Stimulated activated CD4-positive, alpha-beta T cell treated with anti-CD3 and anti-CD28 coated beads, Interleukin-15, amount 100 ng/mL, for 1 hour (primary cell): Measurements from ENCODE around the gene CPZ.
"Not testable (repeated sequence)": the region's sequence is repeated elsewhere in the genome, so short reads cannot be mapped to it uniquely, and the experiment has no call there.

ENCODE experiments used
- DNase-seq, 2 donors: peaks; one replicate each; pipeline ENCODE4 v3.0.0-alpha.2; 2020; ENCODE audit warnings: low read depth in 1 of 2, low spot score in 1 of 2

Gene CPZ

DNA sequence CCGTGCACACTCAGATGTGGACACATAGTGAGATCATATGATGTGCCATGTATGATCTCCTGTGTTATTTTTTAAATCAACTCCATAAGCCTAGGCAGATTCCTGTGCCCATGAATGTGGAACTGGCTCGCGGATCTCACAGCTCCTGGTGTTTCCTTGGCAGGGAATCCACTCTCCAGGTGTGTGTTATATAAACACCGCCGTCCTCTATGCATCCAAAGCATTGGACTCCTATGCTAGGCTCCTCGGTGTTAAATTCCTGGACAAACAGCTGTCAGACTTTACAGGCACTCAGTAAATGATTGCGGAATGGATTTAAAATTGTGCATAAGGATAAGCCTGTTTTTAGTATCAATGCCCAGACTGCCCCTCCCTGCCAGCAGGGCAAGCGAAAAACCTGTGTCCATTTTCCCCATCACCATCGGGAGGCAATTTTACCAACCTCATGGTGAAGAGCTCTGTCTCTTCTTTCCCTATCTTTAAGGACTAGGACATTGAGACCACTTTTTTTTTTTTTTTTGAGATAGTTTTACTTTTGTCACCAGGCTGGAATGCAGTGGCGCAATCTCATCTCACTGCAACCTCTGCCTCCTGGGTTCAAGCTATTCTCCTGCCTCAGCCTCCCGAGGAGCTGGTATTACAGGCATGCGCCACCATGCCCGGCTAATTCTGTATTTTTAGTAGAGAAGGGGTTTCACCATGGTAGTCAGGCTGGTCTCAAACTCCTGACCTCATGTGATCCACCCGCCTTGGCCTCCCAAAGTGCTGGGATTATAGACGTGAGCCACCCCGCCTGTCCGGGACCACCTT is 36.0 kb upstream of the CPZ start:
- no peak for DNase-seq

GRCh38 chr4:8557151-8558076 is 35.2 kb upstream of the CPZ start:
- no peak for DNase-seq

DNA sequence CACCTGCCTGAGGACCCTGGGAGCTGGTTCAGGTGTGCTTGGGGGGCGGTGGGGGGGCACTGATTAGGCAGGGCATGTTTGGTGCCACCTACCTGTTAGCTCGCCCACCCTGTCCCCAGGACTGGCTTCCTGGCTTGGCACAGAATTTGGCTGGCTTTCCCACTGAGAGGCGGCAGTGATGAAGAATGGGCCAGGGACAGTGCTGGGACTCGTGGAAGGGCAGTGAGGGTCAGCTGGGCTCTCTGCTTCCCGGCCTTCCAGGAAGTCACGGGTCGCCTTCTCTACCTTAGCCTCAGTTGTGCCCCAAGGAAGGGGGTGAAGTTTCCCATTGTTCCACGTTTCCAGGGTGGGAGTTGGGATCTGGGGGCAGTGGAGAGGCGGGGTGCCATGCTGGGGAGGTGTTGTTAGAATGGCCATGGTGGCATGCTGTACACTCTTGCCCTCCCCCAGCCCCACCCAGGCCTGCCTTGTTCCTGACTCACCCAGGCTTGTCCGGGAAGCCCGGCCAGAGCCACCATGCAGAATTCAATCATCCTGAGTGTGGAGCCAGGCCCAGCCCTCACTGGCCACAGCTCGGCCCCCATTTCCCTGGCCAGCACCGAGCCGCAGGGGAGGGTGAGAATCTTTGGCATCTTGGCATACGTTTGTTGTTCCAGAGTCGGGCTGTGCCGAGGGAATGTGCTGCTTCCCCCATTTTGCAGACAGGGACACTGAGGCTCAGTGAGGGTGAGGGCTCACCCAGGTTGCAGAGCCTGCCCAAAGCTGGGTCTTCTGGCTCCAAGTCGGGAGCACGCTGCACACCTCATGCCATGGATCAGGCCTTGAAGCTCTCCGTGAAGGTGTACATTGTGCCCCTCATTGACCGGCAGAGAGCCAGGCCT is 34.2 kb upstream of the CPZ start:
- no peak for DNase-seq

- DNase-seq, result no peak
These were observed 33.6 kb upstream of the CPZ start for GRCh38 chr4:8559011-8559410.

- DNase-seq, result no peak
These were observed 32.9 kb upstream of the CPZ start for GRCh38 chr4:8559524-8560264.

DNA sequence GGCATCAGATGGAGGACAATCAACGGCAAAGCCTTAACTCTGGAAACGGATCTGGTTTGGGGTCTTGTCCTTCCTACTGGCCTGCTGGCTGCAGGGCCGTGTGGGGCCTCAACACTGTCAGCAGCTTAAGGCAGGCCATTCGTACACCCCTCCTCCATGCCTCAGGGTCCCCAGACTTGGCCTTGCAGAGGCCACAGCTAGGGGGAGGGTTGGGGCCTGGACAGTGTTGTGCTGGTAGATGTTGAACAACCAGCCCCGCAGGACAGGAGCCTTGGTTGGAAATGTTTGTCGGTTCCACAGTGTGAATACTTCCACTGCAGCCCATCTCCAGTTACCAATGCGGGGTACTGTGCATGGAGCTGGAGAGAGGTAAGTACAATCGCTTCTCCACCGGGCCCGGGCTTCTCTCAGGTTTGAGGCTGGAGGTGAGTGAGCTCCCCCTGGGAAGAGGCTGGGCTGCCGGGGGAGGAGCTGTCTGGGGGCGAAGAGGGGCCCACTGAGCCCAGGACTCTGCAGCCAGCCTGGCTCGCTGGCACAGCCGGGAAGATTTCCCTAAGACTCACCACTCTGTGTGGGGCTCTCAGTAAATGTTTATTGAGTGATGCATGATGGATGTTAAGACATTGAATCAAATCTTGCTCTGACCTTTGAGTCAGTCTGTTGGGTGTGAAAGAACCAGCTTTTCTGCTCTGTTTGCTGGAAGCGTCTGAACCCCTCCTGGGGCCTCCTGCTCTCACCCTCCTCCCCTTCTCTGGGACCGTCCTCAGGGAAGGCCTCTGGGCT is 32.1 kb upstream of the CPZ start:
- DNase-seq, result no peak

GRCh38 chr4:8564595-8564994 is 28.0 kb upstream of the CPZ start:
- no peak for DNase-seq

DNA sequence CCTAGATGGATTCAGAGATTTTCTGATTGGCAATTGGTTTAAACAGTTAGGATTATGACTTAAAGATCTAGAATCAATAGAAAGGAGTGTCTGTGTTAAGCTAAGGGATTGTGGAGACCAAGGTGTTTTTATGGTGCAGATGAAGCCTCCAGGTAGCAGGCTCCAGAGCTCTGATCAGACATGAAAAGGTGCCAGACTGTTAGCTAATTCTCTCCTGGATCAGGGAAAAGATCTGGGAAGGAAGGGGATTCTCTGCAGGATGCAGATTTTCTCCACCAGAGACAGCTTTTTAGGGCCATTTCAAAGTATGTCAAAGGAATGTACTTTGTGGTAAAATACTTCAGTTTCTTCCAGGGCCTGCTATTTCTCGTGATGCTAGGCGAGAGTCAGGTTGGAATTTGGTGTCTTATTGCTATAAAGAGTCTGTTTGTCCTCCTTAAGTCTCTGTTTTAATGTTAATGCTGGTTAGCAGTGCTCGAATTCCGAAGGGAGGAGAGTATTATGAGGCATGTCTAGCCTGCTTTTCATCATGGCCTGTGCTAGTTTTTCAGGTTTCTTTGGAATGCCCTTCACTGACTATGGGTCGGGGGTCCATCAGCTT is 24.4 kb upstream of the CPZ start:
- no peak for DNase-seq

- no peak for DNase-seq
These were observed 22.4 kb upstream of the CPZ start for GRCh38 chr4:8570201-8570600.

DNA sequence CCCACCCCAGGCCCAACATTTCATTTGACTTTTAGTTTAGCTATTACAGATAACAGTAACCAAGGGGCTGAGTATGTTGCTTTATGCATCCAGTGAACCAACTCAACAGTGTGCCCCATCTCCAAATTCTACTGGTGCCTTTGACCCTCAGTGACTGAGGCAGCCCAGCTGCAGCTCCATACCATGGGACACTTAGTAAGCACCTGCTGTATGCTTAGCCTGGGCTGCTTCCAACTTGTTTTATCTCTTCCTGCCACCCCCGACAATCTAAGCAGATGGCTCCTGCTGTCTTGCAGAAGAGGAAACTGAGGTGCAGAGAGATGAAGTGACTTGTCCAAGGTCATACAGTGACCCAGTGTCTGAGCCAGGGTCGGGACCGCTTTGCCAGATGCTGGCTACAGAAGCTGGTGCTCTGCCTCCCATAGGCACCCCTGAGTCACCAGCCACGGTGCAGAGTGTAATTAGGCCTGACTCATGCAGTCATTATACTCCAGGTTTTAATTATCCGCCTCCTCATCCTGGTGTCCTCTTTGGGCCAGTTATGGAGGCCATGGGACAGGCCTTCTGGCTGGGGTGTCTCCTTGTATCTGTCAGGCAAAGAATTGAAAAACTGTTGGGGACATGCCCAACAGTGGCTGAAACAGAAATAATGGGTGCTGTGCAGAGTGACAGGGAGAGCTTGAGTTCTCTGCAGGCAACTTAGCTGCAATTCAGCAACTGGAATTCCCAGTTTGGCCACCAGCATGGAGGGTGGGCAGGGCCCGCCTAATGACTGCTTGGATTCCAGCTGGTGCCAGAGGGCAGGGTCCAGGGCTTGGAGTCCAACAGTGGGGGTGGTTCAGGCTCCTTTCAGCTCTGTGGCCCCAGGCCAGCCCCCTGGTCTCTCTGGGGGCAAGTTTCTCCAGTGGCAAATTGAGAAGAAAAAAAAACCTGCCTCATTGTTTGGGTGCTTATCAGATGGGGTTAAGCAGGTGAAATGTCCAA is 20.6 kb upstream of the CPZ start:
- no peak for DNase-seq

GRCh38 chr4:8573266-8573665 is 19.3 kb upstream of the CPZ start:
- no peak for DNase-seq

DNA sequence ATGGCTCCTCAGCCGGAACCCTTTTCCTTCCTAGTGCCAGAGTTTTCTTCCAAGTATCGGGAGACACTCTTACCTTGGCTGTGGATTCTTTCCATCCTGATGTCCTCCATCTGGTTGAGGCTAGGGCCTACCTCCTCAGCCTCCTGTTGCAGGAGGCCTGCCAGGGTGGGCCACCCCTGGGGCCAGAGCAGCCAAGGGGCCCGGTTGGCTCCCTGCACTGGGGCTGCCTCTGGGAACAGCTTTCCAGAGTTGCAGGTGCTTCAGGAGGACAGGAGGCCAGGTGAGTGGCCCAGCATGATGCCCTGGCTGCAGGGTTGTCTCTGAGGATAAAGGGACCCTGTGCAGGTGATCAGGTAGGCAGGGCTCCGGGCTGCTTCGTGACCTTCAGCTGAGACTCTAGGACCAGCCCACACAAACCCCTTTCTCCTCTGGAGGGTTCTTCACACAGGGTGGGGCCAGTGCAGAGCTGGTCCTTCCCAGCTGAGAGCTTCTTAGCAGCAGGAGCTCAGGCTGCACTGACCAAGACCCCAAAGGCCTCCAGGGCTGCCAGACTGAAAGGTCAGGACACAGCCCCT is 17.7 kb upstream of the CPZ start:
- DNase-seq, result no peak

DNA sequence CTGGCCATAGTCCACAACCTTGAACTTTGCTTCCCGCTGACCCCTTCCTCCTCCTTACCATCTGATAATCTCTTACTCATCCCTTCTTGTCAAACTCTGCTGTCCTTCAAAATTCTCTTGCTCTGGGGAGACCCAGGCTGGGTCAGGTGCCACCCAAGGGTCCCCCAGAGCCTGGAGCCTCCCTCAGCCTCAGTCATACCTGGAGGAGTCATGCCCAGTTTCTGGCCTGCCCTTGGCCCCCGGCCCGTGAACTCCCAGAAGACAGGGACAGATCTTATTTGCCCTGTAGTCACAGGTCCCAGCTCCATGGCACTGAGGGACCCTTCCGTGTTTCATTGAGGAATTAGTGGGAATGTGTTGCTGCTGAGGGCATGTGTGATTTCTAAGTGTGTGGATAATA is 17.1 kb upstream of the CPZ start:
- DNase-seq, result no peak

DNA sequence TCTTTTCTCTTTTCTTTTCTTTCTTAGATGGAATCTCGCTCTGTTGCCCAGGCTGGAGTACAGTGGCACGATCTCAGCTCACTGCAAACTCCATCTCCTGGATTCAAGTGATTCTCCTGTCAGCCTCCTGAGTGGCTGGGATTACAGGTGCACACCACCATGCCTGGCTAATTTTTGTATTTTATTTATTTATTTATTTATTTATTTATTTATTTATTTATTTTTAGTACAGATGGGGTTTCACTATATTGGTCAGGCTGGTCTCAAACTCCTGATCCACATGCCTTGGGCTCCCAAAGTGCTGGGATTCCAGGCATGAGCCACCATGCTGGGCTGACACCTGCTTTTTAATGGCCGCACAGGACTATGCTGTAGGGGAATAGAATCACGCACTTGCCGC is 16.0 kb upstream of the CPZ start:
- DNase-seq, result not testable (repeated sequence)

DNA sequence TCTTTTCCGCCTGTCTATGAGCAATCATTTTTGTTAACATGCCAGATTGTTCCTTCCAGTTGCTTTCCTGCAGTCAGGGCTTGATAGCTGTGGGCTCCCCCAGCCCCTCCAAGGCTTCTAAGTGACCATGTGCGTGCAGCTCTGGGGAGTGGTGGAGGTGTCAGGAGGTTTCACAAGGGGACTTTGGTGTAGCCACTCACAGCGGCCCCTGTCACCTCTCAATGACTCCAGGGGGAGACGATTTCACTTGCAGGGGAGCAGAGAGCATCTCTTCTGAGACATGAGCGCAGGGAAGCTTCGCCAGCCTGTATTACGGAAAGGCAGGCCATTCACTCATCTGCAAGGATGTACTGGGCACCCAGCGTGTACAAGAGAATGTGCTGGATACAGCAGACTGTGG is 15.5 kb upstream of the CPZ start:
- DNase-seq, result no peak

DNA sequence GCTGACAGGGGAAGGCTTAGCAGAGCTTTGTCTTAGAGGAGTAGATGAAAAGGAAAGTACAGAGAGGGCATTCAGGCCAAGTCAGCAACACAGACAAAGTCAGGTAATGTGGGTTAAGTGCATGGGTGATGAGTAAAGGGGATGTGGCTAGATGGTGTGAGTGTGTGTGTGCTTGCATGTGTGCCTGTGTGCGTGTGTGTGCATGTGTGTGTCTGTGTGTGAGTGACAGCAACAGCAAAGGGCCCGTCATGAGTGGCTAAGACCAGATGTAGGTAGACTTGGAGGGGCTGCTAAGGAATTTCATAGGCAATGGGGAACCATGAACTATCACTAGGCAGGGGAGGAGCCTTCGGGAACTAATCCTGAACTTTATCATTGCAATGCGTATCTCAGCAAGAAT is 14.6 kb upstream of the CPZ start:
- no peak for DNase-seq

DNA sequence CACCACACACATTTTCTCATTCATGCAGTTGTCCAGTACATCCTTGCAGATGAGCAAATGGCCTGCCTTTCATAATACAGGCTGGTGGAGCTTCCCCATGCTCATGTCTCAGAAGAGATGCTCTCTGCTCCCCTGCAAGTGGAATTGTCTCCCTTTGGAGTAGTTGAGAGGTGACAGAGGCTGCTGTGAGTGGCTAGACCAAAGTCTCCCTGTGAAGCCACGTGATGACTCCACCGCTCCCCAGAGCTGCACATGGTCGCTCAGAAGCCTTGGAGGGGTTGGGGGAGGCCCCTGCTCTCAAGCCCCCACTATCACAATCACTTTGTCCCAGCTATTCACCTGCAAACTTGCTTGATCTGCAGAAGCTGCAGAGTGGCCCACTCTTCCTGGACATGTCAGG is 13.8 kb upstream of the CPZ start:
- no peak for DNase-seq
